ENCODE measurements around the gene RAB40C.

DNA sequence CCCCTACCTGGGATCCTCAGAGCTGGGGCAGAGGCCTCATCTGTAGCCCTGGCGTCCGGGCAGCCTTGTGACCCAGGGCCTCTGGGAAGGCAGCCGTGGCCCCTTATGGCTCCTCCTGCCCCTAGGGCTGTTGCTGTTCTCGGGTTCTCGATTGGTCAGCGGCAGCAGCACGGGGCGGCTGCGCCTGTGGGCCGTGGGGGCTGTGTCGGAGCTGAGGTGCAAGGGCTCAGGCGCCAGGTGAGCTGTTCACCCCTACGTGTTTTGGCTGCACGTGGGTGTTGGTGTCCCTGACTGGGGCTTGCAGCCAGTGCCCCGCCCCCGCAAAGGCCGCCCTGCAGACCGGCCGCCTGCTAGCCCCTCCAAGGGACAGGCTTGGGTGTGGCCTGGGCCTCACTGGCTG is 72.2 kb downstream of the RAB40C start:
- TF ChIP-seq POLR2A (IDR thresholded peaks at IDR 0.05), result no peak
- TF ChIP-seq, protein P1, sequence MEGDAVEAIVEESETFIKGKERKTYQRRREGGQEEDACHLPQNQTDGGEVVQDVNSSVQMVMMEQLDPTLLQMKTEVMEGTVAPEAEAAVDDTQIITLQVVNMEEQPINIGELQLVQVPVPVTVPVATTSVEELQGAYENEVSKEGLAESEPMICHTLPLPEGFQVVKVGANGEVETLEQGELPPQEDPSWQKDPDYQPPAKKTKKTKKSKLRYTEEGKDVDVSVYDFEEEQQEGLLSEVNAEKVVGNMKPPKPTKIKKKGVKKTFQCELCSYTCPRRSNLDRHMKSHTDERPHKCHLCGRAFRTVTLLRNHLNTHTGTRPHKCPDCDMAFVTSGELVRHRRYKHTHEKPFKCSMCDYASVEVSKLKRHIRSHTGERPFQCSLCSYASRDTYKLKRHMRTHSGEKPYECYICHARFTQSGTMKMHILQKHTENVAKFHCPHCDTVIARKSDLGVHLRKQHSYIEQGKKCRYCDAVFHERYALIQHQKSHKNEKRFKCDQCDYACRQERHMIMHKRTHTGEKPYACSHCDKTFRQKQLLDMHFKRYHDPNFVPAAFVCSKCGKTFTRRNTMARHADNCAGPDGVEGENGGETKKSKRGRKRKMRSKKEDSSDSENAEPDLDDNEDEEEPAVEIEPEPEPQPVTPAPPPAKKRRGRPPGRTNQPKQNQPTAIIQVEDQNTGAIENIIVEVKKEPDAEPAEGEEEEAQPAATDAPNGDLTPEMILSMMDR (IDR thresholded peaks at IDR 0.05), result no peak
